GM21529 (cell line): Measurements from ENCODE around the gene SLC6A1.

Experiments
- ATAC-seq: cut with Tn5 transposase; IDR thresholded peaks from one replicate; pipeline ENCODE4 v1.9.1; 2021; ENCODE audit not compliant: unreplicated experiment

Gene SLC6A1

DNA sequence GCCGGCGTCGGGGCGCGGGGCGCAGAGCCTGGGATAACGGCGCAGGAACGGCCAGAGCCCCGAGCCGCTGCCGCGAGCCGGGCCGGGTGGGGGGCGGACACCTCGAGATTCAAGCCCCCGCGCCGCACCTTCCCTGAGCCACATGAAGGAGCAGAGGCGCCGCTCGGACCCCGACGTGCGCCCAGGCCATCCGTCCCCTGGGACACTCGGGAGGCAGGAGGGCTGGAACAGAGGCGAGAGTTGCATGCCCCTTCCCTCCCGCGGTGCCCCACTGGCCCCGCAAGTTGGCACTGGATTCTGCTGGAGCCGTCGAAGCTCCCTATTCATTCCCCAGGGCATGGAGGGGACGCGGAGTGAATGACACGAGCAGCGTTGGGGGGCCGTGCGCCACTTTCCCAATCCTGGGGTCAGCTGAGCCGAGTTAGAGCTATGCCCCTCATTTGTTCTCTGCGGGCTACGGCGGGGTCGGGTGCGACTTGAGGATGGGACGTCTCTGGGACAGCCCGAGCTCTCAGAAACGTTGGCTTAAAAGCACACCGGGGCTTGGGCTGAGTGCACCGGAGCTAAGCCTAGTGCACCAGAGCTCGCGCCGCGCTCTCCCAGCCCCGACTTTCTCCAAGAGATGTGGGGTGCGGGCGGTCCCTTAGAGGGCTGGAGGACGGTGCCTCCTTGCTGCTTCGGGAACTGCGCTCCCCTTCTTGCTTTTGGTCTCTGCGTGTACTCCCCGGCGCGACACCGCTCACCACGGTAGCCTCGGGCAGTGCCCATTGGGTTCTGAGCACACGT, 588 bp downstream of the SLC6A1 start:
- no peak for ATAC-seq

DNA sequence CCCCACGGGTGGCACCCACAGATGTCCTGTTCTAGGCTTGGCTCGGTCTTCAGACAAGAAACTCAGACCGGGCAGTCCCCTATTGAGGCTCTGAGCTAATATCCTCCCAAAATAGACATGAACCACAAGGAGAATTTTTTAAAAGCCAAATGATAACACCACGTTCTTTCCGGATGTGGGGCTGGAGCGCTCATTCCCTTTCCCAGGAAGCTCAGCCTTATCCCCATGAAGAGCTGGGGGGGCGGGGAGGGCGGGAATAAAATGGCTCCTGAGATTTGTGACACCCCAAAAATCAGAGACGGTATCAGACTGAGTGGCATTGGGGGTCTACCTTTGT, 1.1 kb downstream of the SLC6A1 start:
- ATAC-seq: no peak

DNA sequence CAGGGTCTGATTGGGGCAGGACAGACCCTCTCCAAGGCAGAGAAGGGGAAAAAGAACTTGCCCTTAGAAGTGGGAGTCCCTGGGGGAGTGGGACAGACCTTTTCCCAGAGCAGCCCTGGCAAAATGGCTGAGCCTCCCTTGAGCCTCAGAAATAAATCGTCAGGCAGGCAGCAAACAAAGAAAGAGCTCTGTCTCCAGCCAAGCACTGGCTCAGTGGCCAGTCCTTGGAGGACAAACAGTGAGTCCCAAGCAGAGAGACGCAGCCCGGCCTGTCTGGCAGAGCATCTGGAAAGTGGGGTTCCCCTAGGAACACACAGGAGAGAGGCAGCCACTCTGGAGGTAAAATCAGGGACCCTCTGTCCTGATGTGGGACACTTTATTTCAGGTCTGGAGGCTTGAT, 1.8 kb downstream of the SLC6A1 start:
- ATAC-seq: no peak

DNA sequence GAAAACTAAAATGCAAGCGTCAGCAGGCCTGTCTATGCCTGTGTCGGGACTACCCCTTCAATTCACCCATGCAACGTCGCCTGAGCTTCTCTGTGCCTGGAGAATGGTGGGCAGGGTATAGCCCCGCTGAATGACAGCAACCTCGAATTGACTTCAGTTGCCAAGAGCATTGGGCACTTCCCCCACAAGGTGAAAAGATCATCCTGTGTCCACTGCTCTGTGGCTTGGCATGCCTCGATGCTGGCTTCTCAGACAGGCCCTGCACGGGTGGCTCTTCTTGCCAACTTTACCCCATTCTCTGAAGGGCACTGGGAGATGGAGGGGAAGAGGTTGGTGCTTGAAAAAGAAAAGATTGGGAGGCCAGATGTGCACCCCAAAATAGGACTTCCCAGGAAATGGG, 3.3 kb downstream of the SLC6A1 start:
- no peak for ATAC-seq

DNA sequence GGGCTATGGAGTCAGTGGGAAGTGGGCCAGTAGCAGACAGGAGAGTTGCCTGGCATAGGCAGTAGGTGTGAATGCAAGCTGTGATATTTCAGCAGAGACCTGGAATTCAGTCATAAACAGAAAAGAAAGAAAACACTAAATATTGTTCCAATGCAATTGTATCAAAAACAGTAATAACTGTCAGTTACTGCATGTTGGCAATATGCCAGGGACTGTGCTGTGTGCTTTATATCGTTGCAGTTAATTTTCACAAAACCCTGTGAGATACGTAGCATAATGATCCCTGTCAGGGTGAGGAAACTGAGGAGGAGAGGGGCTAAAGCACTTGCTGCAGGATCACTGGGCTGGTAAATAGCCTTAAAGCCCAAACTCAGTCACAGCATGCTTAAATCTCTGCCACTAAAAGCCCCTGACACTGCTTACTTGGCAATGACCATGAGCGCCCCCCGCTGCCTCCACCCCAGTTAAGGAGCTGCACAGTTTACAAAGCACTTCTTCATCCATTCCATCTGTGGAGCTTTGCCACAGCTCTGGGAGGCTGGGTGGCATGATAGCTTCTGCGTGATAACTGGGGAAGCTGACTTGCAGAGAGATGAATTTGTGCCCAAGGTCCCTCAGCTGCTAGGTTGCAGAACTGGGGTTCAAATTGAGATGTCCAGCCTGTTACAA, 3.9 kb downstream of the SLC6A1 start:
- ATAC-seq: no peak

GRCh38 chr3:10997196-10997595, 4.6 kb downstream of the SLC6A1 start:
- ATAC-seq: no peak

DNA sequence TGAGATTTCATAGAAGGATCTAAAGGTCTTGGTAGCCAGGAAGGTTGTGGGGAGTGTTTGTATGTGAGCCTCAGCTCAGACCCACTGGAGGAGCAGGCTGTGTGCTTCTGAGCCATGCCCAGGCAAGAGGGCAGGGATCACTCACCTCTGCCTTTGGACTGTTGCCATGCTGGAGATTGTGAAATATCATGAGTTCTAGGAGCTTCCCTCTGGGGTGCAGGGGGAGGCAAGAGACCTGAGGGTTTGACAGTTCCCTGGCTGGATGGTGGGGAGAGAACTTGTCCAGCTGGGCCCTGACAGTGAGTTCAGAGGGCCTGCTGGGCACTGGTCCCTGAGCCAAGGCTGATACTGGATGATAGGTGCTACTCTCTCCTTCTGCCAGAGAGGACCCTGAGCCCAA, 6.0 kb downstream of the SLC6A1 start:
- no peak for ATAC-seq

DNA sequence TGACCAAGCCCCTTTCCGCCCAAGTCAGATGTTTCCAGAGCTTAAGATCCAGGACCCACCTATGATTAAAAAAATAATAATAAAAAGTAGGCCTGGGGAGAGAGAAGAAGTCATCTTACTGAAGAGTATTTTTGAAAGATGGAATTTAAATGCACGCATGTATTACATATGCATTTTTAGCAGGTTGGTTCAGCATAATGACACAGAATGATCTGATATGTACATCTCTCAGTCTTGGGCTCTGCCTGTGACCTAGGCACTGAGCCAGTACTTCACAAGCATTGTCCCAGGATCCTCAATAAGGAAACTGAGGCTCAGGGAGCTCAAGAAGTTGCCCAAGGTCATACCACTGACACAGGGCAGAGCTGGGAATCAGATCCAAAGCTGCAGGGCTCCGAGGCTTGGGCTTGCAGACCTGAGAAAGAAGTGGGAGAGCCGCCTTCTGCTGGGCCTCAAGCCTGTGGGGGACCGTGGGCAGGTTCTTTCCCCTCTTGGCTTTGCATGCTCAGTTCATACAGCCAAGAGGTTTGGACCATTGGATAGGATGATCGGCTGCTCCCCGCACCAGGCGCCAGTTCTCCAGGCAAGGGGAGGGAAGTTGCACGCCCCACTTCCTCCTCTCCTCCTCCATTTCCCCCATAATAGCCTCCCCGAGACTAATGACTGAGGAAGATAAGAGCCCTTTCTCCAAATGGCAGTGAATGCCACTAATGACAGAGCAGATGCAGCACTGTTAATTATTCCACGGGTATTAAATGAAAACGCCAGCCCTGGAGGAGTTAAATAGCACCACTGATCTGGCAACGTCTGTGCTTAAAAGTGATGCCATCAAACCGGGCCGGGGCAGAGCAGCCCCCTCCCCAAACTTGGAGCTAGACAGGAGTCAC, 6.9 kb downstream of the SLC6A1 start:
- no peak for ATAC-seq

GRCh38 chr3:11000528-11000927, 8.0 kb downstream of the SLC6A1 start:
- ATAC-seq: no peak

GRCh38 chr3:11001020-11001657, 8.6 kb downstream of the SLC6A1 start:
- no peak for ATAC-seq

GRCh38 chr3:11001658-11002021, 9.1 kb downstream of the SLC6A1 start:
- ATAC-seq: no peak

DNA sequence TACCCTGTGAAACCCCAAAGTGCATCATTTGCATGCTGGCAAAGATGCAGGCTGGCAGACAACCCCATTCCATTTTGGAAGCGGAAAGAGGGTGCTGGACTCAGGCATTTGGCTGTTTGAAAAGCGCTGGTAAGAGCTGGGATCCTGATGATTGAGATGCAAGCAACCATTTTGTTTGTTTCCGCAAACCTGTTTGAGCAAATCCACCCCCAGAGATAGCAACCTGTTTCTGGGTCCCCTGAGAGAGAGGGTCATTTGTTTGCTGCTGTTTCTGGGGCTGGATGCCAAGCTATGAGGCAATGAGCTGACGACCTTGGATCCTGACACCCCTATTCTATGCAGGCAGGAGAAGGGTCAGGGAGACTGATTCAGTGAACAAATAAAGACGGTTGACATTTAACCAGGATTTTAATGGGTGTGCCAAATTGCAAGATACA, 9.8 kb downstream of the SLC6A1 start:
- no peak for ATAC-seq

GRCh38 chr3:11004563-11004962, 12.0 kb downstream of the SLC6A1 start:
- no peak for ATAC-seq

DNA sequence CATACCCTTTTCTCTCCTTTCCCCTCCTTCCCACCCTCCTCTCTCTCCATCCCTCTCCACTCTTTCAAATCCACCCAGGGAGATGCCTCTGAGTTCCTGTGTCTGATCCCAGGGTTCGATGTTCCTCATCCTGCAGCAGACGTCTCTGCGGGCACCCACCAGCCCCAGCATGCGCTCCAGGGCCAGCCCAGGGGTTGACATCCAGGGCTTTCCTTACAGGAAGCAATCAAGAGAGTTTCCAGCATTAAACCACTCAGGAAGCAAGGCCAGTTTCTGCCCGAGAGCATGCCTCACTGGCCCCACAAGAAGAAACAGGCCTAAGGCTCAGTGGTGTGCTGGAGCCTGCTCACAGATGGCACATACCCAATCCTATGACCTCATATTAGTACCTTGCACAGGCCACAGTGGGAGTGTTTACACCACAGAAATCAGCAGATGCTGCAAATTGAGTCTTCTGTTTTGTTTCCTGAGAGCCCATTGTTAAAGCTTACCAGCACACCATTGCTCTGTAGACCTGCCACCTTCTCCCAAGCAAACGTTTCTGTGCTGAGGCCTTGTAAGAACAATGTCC, 13.2 kb downstream of the SLC6A1 start:
- no peak for ATAC-seq

DNA sequence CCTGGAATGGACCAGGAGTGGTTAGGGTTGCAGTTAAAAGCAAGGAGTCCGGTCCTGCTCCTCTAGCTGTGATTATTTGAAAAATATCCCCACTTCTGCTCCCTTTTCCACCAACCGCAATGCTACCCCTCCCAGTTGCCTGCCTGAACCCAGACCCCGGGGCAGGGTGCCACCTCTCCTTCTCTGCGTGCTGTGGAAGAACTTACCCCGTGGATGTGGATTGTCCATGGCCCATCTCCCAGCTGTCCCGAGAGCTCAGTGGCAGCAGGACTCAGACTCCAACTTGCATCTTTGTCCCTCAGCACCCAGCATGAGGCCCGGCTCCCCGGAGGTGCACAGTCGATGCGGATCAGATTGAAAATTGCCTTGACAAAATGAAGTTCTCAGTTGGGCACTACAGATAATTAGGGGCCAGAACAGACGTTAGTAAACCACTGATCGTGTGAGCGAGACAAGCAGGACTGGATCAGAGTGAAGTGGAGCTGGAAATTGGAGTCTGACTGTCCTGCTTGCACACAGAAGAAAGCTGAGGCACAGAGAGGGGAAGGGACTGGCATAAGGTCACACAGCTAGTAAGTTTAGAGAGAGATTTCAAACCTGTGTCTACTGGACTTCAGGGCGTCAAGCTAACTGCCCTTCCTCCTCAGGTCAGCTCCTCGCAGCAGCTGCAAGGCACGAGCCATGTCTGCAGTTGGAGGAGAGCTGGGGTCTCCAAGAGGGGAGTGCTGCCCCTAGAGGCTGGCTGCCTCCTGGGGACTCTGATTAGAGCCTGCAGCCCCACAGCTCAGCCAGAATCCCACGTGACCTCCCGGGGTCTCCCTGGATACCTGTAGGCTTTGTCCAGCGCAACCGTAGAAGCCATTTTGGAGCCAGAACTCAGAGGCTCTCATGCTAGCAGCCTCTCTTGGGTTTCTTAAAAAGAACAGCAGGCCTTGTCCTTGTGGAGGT, 14.7 kb downstream of the SLC6A1 start:
- ATAC-seq: no peak

DNA sequence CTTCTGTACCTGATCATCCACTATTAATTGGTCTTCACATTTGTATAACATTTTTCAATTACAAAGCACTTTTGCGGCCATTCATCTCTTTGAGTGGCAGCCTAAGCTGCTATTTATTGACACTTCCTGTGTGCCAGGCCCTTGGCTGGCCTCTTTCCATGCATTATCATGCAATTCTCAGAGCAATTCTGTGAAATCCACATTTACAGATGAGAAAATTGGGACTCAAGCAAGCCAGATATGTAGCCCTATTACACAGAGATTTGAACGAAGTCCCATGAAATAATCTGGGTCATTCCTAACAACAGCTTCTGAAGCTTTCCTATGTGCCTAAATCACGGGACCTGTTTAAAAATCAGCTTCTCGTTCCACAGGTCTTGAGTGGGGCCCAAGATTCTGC, 17.4 kb downstream of the SLC6A1 start:
- no peak for ATAC-seq

DNA sequence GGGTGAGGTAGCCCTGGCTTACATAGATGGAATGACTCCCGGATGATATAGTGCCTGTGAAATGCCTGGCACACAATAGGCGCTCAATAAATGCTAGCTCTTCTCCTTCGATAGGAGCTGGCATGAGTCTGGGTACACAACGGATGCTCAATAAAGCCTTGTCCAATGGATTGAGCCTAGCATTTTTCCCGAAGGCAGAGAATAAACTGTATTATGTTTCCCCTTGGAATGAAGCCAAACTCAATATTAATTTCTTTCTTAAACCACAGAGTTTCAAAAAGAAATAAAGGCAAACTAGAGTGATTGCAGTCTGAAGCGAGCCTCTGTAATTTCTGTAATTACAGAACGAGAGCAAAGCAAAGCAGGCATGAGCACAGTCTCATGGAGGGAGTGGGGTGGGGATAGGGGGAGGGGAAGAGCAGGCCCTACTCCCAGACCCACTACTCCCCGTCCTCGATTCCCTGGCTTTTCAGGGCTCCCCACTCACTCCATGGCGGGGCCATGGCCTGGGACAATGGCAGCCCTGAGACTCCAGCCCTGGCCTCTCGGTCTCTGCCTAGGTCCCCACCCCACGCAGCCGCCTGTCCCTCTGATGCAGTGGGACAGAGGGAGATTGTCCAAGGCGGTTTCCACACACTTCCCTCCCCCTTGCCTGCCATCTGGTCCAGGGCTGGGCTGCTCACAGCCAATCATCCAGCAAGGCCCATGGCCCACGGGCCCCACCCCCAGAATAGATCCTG, 18.0 kb downstream of the SLC6A1 start:
- ATAC-seq: no peak

- no peak for ATAC-seq
Measured at GRCh38 chr3:11014253-11014652, 21.7 kb downstream of the SLC6A1 start.

GRCh38 chr3:11014752-11015151, 22.2 kb downstream of the SLC6A1 start:
- no peak for ATAC-seq
